ENCODE data around the gene AMER3.

Gene AMER3

DNA sequence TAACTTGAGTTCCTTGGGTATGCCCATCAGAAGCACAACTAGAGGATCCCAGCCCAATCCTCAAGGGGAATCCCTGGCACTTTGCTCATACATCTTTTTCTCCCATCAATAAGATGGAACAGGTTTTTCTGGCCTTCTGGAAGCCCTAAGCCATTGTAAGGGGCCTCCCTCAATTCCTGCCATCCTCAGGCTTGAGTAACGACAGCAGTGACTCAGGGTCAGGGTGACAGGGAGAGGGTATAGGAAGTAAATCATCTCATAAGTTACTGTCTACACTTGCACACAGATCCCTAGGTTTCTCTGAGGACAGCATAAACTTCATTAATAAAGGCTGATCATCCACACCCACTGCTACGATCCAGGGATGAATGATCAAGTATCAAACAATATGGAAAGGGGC is 35.0 kb downstream of the AMER3 start:
- no peak overlapping the region for H2AFZ ChIP-seq
- no peak overlapping the region for H3K9ac ChIP-seq
- no peaks in the 10 kb centered on the region for H3K79me2 ChIP-seq
- H3K4me1 ChIP-seq, result peaks cover 3% of the 10 kb centered on the region
- H3K9me3 ChIP-seq (ENCODE audit: control insufficient read depth, low read length), result no peaks in the 10 kb centered on the region
- H3K4me2 ChIP-seq (ENCODE audit: low read length), result no peak overlapping the region
- TF ChIP-seq, protein P1, sequence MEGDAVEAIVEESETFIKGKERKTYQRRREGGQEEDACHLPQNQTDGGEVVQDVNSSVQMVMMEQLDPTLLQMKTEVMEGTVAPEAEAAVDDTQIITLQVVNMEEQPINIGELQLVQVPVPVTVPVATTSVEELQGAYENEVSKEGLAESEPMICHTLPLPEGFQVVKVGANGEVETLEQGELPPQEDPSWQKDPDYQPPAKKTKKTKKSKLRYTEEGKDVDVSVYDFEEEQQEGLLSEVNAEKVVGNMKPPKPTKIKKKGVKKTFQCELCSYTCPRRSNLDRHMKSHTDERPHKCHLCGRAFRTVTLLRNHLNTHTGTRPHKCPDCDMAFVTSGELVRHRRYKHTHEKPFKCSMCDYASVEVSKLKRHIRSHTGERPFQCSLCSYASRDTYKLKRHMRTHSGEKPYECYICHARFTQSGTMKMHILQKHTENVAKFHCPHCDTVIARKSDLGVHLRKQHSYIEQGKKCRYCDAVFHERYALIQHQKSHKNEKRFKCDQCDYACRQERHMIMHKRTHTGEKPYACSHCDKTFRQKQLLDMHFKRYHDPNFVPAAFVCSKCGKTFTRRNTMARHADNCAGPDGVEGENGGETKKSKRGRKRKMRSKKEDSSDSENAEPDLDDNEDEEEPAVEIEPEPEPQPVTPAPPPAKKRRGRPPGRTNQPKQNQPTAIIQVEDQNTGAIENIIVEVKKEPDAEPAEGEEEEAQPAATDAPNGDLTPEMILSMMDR (IDR thresholded peaks at IDR 0.05), result no peak
- no peak overlapping the region for H3K4me3 ChIP-seq (ENCODE audit: low read depth, low read length)
- no peak overlapping the region for H3K27ac ChIP-seq
- no peaks in the 10 kb centered on the region for H3K27me3 ChIP-seq (ENCODE audit: control insufficient read depth, insufficient read depth, low read length)
- no peaks in the 10 kb centered on the region for H3K36me3 ChIP-seq (ENCODE audit: control insufficient read depth, insufficient read depth, low read length)

DNA sequence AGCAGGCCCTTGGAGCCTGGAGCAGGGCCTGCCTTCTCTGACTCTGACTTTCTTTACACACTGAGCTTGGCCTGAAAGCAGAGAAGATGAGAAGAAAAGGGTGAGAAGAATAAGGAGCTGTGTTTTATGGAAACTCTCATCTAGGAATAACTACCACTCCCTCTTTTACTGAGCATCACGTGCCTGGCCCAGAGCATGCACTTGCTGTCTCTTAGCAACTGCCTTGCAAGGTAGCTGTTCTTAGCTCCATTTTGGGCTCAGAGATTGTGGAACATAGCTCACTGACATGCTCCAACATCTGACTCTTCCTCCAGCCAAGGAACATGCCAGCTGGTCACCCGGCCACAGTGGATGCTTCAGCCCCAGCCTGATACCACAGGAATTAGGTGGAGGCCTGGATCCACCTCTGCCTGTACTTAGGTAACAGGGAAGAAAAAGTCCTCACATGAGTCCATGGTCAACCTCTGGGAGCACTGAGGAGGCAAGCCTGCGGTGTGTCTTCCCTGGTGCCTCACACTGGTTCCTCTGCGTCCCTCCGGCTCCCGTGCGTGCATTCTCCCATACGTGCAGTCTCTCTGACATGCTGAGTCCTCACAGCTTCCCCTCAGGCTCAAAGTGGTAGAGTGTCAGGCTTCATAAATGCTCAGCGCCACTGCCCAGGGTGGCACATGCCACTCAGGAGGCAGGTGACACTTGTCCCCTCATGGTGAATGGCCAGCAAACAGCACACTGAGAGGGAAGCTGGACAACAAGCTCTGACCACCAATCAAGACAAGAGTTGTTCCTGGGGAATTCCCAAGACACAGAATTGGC is 35.7 kb downstream of the AMER3 start:
- Histone ChIP-seq H3K4me2 (ENCODE audit: low read length) (no peak overlapping the region), H3K79me2 (no peaks in the 10 kb centered on the region), H3K27ac (no peak overlapping the region), H2AFZ (no peak overlapping the region), H3K27me3 (ENCODE audit: control insufficient read depth, insufficient read depth, low read length) (no peaks in the 10 kb centered on the region), H3K9ac (no peak overlapping the region), H3K36me3 (ENCODE audit: control insufficient read depth, insufficient read depth, low read length) (no peaks in the 10 kb centered on the region), H3K4me1 (no peaks in the 10 kb centered on the region), H3K9me3 (ENCODE audit: control insufficient read depth, low read length) (no peaks in the 10 kb centered on the region), H3K4me3 (ENCODE audit: low read depth, low read length) (no peak overlapping the region)
- TF ChIP-seq, protein P1 (IDR thresholded peaks at IDR 0.05), result no peak

DNA sequence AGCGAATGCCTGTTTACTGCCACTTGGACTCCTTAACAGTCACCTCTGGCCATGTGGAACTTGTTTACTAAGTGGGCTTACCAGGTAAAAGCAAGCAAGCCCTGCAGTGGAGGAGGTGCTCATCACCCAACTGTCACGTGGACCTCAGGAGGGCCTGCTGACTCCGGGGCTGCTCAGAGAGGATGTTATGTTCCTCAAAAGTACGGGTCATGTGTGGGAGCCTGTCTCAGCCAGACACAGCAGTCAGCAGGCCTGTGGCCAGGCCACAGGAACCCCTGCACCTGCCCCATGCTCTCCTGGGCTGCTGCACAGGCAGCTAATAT is 36.2 kb downstream of the AMER3 start:
- no peaks in the 10 kb centered on the region for H3K9me3 ChIP-seq (ENCODE audit: control insufficient read depth, low read length)
- no peaks in the 10 kb centered on the region for H3K36me3 ChIP-seq (ENCODE audit: control insufficient read depth, insufficient read depth, low read length)
- TF ChIP-seq, protein P1 (IDR thresholded peaks at IDR 0.05), result no peak
- H3K79me2 ChIP-seq, result no peaks in the 10 kb centered on the region
- no peak overlapping the region for H3K9ac ChIP-seq
- no peaks in the 10 kb centered on the region for H3K4me1 ChIP-seq
- no peak overlapping the region for H2AFZ ChIP-seq
- no peak overlapping the region for H3K4me3 ChIP-seq (ENCODE audit: low read depth, low read length)
- no peak overlapping the region for H3K27ac ChIP-seq
- no peak overlapping the region for H3K4me2 ChIP-seq (ENCODE audit: low read length)
- no peaks in the 10 kb centered on the region for H3K27me3 ChIP-seq (ENCODE audit: control insufficient read depth, insufficient read depth, low read length)

DNA sequence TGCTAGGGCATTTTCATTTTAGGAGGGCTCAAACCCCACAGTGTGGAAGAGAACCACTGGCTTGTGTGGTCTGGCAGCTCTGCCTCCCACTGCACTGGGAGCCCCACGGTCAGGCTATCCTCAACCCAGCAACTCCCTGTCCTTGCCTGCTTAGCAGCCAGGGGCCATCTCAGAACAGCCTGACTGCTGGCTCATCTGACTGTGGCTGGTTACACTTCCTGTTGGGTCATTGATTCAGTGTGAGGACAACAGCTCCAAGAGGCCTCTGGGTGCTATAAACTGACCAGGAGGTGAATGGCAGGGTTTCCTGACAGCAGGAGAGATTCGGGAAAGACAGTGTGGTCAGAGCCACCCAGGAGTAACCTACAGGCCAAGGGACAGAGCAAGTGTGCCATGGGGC is 40.1 kb downstream of the AMER3 start:
- H3K36me3 ChIP-seq (ENCODE audit: control insufficient read depth, insufficient read depth, low read length), result no peaks in the 10 kb centered on the region
- TF ChIP-seq, protein P1 (IDR thresholded peaks at IDR 0.05), result no peak
- H3K27me3 ChIP-seq (ENCODE audit: control insufficient read depth, insufficient read depth, low read length), result no peaks in the 10 kb centered on the region
- no peak overlapping the region for H3K27ac ChIP-seq
- H3K79me2 ChIP-seq, result no peaks in the 10 kb centered on the region
- H3K9ac ChIP-seq, result no peak overlapping the region
- no peaks in the 10 kb centered on the region for H3K9me3 ChIP-seq (ENCODE audit: control insufficient read depth, low read length)
- peaks cover 7% of the 10 kb centered on the region for H3K4me1 ChIP-seq
- H3K4me2 ChIP-seq (ENCODE audit: low read length), result no peak overlapping the region
- H3K4me3 ChIP-seq (ENCODE audit: low read depth, low read length), result no peak overlapping the region
- no peak overlapping the region for H2AFZ ChIP-seq

DNA sequence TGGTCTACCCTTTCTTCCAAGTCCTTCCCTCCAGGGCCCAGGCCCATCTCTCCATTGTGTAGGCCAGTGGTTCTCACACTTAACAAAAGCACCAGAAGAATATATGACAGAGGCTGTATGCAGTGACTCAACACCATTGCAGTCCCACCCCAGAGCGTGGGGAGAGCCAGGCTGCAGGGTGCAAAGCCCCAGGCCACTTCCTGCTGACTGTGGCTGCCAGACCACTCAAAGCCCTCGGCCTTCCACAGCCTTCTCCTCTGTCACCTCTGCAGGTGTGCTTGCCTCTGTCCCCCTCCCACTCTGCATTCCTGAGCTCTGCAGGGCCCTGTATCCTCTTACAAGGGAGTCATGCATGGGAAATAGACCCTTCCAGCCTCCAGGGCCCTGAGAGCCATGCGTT is 41.0 kb downstream of the AMER3 start:
- no peaks in the 10 kb centered on the region for H3K9me3 ChIP-seq (ENCODE audit: control insufficient read depth, low read length)
- H3K27me3 ChIP-seq (ENCODE audit: control insufficient read depth, insufficient read depth, low read length), result no peaks in the 10 kb centered on the region
- H3K4me2 ChIP-seq (ENCODE audit: low read length), result no peak overlapping the region
- no peaks in the 10 kb centered on the region for H3K79me2 ChIP-seq
- no peak overlapping the region for H2AFZ ChIP-seq
- H3K4me3 ChIP-seq (ENCODE audit: low read depth, low read length), result no peak overlapping the region
- peaks cover 7% of the 10 kb centered on the region for H3K4me1 ChIP-seq
- TF ChIP-seq, protein P1 (IDR thresholded peaks at IDR 0.05), result no peak
- no peak overlapping the region for H3K9ac ChIP-seq
- H3K27ac ChIP-seq, result no peak overlapping the region
- H3K36me3 ChIP-seq (ENCODE audit: control insufficient read depth, insufficient read depth, low read length), result no peaks in the 10 kb centered on the region

Data from parathyroid adenoma (tissue), 2 donors.